HG03280 (cell line): ENCODE results near the gene ACTG2.
A peak's percentile ranks its signal among the peaks of the same experiment; 100 is the strongest.
"Not testable (repeated sequence)": the region's sequence is repeated elsewhere in the genome, so short reads cannot be mapped to it uniquely, and the experiment has no call there.

Experiments used
- ATAC-seq: cut with Tn5 transposase; IDR thresholded peaks from one replicate; pipeline ENCODE4 v1.9.1; 2021; ENCODE audit warnings: mild to moderate bottlenecking, moderate library complexity; ENCODE audit not compliant: unreplicated experiment

The ACTG2 gene

DNA sequence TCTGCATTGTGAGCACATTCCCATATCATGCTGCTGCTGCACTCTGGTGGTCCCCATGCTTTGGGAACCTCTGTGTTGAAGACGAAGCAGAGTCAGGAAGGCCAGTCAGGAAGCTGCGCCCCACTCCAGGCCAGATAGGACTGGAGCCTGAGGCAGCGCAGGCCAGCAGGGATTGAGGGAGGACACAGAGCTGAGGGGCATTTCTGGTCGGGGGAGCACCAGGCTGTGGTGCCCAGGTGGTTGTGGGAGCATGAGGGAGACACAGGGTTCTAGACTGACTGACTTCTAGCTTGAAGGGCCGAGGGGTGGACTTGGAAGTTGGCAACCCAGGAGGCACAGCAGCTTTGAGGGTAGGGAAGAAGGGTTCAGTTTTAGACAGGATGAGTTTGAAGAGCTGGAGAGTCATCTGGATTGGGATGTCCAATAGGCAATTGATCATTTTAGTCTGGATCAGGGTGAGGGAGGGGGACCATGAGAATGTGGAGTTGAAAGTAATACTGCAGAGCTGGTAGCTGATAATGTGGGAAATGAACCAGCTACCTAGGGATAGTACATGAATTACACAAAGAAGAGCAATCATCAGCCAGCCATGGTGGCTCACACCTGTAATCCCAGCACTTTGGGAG, 1.4 kb upstream of the ACTG2 start:
- ATAC-seq: no peak

- no peak for ATAC-seq
Observed at GRCh38 chr2:73893764-73894474, 1.1 kb downstream of the ACTG2 start.

GRCh38 chr2:73894475-73894850, 1.7 kb downstream of the ACTG2 start:
- ATAC-seq: no peak

DNA sequence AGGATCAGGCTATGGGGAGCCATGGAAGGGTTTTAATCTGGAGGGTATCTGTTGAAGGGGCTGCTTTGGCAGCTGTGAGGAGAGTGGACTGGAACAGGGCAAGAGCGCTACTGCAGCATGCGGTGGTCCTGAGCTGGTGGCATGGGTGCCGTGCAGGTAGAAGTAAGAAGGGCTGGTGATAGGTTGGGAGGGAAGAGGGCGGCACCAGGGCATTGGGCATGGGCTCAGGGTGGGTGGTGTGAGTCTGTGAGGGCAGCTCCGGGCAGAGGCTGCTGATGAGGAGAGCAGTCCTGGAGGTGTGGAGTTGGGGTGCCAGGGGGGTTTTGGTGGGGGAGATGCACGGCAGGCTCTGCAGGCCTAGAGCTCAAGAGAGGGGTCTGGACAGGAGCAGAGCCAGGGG, 2.1 kb downstream of the ACTG2 start:
- no peak for ATAC-seq

DNA sequence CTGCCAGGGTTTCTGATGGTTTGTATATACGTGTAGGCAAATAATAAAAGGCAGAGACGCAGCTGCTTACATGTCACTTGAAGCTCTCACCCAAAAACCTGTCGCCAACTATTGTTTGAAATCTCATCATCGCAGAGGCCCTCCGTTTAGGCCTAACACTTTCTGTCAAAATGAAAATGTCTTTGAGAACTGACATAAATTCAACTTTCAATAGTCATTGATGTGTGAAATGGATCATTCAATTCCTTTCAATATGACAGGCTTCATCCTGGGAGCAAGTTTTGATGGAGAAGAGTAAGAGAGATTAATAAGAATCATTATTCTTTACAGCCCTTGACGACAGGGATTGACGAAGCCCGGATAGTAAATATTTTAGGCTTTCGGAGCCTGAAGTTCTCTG, 2.7 kb downstream of the ACTG2 start:
- no peak for ATAC-seq

DNA sequence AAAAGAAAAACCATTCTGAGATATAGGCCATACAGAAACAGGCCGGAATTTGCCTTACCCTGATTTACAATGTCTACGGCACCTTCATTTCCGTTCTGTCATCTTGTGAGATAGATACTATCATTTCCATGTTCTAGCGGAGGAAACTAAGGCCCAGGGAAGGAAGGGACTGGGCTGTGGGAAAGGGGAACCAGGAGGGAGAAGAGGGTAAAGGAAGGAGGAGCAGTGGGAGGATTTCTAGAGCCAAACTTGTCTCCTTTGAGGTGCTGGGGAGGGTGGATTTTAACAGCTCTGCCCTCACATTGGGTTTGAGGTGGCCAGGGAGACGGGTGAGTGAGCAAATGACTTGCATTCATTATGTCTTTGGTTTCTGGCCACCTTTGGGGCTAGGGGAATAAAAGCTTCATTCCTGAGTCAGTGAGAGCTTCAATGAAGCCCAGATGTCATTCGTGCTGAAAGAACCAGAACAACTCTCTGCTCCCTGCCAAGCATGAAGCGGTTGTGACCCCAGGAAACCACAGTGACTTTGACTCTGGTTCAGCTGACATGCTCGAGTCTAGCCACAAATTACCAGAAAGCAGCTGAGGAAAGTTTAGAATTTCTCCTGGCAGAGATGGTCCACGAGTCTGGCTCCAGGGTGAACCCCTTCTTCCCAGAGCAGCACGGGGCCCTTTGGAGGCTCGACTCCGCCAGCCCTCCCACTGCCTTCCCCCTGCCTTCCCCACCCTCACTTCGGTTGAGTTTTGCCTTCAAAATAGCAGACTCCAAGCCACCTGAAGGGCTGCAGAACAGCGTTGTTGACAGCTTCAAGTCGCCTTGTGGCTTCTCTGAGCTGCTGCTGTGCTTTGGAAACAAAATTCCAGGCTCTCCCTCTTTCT, 3.8 kb downstream of the ACTG2 start:
- ATAC-seq: no peak

- no peak for ATAC-seq
Observed at GRCh38 chr2:73897240-73897583, 4.4 kb downstream of the ACTG2 start.

DNA sequence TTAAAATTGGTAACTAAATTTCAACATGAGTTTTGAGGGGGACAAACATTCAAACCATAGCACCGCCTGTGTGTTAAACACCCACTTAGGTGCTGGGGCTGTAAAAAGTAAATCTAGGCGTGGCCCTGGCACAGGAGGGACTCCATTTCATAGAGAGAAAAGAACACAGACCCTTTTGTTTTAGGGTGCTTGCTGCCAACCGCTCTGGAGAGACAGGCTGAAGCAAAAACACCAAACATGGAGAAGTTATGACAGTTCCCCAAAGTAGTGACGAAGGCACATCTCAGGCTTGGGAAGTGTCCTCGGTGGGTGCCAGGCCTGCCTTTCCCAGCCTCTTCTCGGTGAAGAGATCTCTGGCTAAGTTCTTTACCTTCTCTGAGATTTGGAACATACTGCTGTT, 5.1 kb downstream of the ACTG2 start:
- no peak for ATAC-seq

- ATAC-seq: no peak
Observed at GRCh38 chr2:73899801-73900336, 7.1 kb downstream of the ACTG2 start.

- no peak for ATAC-seq
Observed at GRCh38 chr2:73901143-73901542, 8.3 kb downstream of the ACTG2 start.

- ATAC-seq: no peak
Observed at GRCh38 chr2:73902284-73902683, 9.5 kb downstream of the ACTG2 start.

DNA sequence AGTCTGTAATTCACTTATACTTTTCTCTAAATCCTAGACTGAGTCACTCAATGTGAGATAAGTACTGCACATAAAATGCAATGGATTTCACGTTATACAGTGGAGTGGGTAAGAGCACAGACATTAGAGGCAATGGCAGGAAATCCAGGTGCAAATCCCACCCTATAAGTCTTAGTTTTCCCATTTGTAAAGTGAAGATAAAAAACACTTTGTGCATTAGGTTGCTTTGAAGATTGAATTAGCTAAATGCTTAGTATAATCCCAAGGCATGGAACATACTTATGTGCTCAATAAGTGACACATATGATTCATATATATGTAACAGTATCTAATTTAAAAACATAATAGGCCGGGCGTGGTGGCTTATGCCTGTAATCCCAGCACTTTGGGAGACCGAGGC, 10.5 kb downstream of the ACTG2 start:
- ATAC-seq: no peak

DNA sequence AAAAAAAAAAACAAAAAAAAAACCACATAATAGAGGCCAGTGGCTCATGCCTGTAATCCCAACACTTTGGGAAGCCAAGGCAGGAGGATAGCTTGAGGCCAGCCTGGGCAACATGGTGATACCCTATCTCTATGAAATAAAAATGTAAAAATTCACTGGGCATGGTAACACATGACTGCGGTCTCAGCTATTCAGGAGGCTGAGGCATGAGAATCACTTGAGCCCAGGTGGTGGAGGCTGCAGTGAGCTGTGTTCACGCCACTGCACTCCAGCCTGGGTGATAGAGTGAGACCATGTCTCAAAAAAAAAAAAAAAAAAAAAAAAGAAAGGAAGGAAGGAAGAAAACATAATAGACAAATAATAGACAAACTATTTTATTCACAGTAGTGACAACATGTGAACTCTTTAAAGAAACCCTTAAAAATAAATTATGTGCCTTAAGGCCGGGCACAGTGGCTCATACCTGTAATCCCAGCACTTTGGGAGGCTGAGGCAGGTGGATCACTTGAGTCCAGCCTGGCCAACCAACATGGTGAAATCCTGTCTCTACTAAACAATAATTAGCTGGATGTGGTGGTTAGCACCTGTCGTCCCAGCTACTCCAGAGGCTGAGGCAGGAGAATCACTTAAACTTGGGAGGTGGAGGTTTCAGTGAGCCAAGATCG, 11.3 kb downstream of the ACTG2 start:
- ATAC-seq: not testable (repeated sequence)

- no peak for ATAC-seq
Observed at GRCh38 chr2:73904952-73905351, 12.1 kb downstream of the ACTG2 start.

DNA sequence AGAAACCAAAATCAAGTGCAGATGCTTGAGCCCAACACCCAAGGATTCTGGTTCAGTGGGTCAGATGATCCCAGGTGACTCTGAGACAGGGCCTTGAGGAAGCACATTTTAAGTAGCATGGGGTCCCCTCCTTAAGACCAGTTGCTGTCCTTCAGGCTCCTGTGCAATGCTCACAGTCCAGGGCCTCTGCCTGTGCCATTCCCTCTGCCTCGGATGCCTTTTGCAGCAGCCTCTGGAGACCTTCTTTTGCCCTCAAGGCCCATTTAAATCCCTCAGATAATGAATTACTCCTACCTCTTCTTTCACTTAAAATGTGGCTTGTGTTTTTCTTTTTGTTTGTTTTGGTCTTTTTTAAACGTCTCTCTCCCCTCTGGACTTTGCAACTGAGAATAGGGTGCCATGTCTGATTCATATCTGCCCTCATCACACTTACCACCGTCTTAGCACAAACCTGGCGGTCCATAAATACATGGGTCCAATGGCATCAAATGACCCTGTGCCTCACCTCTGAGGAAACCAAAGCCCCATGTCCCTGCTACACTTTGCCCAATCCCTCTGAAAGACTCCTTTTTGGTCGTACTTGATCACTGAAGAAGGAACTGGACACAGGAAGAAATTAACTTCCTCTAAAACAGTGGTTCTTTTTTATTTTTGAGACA, 14.2 kb downstream of the ACTG2 start:
- ATAC-seq: no peak

- ATAC-seq: peak; percentile 78
Observed at GRCh38 chr2:73907840-73908452, 15.1 kb downstream of the ACTG2 start.

GRCh38 chr2:73908689-73909652, 16.2 kb downstream of the ACTG2 start:
- no peak for ATAC-seq

- no peak for ATAC-seq
Observed at GRCh38 chr2:73910873-73911547, 18.2 kb downstream of the ACTG2 start.
